ENCODE data around the gene BCAP31.
A peak's percentile ranks its signal among the peaks of the same experiment; 100 is the strongest.

BCAP31 gene

GRCh38 chrX:153672531-153673427, 51.4 kb downstream of the BCAP31 start:
- DNase-seq: no peak

GRCh38 chrX:153671589-153672530, 52.3 kb downstream of the BCAP31 start:
- DNase-seq: no peak

GRCh38 chrX:153670748-153671588, 53.2 kb downstream of the BCAP31 start:
- DNase-seq: no peak

DNA sequence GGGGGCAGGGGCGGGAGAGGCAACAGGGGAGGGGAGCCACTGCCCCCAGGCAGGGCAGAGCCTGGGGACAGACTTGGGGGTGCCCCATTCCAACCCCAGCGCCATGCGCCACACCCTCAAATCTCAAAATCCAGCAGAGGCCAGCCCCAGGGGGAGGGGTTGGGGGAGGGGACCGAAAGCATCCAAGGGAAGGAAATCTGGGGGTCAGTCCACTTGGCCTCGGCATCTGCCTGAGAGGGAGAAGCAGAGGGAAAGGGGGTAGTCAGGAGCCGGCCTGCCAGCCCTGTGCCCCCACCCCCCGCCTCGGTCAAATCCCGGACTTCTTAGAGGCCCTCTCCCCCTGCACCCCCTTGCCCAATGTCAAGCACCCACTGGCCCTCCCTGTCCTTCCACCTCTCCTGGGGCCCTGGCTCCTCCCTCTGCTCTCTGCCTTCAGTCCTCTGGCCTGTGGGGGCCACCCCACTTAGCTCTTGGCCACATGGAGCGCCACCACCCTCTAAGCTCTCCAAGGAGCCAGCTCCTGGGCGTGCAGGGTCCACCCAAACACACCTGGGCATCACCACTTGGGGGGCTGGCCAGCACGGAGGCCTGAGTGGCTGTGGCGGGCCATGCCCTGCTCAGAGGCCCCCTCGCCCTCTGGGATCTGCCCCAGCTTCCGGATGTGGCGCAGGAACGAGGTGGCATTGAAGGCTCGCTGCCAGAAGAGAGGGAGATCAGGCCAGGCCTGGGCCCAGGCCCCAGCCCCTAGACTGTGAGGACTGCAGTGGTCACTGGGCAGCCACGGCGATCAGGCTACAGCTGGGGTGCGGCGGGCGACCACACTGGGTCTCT, 54.1 kb downstream of the BCAP31 start:
- DNase-seq: no peak

DNA sequence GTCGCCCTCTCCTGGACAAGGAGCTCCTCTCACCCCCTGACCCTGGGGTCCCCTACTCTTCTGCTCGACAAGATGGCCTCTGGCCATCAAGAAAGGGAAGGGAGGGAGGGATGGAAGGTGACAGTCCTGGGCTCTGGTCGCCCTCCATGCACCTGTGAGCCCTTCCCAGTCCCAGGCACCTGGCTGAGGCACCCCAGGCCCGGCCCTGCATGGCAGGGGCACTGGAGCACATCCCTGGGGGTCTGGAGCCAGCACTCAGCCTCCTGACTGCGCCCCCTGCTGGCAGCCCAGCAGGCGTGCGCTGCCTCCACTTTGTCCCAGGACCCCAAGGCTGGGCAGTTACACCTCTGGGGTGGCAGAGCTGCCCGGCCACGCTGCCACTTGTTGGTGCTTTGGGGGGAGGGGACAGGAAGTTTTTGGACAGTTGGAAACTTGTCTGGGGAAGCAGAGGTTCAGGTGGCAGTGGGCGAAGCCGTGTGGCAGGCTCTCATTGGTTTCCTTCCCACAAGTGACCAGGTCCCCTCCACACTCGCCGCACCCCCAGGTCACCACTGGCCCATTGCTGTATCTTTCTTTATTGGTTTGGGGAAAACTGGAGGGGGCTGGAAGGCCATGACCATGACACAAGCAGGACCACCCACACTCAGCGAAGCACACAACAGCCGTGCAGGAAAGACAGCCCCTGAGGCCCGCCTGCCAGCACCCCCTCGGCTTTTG, 54.9 kb downstream of the BCAP31 start:
- DNase-seq: peak; percentile 65

DNA sequence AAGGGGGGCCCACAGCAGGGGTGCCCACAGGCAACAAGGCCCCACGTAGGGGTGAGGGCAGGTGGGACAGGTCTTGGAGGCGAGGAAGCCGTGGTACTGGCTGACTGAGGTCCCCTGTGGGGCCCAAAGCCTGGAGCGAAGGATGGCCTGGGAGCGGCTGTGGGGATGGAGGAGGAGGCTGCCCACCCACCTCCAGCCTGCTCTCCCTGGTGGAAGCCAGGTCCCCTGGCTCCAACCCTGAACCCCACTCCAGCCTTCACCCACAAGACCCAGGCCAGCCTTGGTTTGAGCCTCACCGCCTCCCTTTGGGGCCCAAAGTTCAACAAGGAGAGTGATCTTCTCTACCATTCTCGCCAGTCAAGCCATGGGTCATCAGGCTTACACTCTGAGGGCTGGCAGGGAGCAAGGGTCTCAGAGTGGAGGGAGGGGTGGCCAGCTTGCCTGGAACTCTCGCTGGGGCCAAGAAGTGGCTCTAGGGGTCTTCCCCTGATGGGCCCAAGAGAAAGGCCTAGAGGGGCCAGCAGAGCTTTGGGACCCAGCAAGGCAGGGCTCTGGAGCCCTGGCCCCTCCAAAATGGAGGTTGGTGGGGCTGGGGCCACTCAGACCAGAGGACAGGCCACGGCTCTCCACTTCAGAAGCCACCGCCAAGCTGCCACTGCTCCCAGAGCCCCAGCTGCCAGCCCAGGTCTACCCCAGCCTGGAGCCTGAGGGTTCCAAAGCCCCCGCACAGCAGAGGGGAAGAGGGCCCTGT, 55.6 kb downstream of the BCAP31 start:
- no peak for DNase-seq

DNA sequence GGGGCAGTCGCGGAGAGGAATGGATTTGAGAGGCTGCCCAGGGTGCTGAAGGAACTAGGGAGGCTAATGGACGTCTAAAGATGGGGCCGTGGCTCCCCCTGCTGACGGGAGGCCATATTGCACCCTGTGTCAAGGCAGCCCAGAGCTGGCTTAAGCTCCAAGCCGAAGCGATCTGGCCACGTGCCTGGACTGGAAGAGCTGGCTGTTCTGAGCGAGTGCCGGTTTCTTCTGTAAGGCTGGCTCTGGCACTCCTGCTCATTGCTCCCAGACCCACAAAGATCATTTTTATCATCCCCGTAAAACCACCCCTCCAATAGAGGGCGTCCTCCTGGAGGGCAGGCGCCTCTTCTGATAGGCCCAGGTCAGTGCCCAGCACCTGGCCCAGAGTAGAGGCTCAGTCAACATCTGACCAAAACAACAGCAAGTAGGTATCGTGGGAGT, 56.2 kb downstream of the BCAP31 start:
- DNase-seq: peak; percentile 82

DNA sequence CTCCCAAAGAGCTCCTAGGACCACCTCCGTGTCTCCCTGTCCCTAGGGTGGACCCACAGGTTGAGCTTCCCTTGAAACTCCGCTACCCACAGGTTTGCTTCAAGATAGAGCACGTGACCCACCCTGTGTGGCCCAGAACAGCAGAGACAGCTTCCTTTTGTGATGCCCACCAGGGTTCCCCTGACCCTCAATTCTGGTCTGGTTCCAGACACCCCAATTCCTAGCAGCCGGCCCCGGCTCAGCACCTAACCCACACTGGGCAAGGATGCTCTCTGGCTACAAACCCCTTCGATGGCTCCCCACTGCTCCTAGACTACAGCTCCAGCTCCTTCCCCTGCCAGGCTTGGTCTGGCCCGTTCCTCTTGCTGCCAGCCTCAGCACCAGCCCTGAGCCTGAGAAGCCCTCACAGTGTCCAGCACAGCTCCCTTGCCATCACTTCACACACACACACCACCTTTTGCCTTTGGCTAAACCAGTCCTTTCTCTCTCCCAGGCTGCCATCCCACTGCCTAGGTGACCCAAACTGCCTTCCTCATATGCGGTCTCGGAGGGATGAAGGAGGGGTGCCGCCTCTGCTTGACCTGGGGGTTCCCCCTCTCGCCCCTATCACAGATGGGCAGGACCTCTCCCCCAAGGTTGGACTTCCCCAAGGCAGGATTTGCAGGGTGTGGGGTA, 56.8 kb downstream of the BCAP31 start:
- no peak for DNase-seq

- no peak for DNase-seq
Observed at GRCh38 chrX:153665726-153666306, 58.4 kb downstream of the BCAP31 start.

DNA sequence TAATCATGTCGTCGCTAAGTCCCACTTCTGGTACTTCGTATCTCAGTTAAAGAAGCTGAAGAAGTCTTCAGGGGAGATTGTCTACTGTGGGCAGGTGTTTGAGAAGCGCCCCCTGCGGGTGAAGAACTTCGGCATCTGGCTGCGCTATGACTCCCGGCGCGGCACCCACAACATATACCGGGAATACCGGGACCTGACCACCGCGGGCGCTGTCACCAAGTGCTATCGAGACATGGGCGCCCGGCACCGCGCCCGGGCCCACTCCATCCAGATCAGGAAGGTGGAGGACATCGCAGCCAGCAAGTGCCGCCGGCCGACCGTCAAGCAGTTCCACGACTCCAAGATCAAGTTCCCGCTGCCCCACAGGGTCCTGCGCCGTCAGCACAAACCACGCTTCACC, 61.9 kb downstream of the BCAP31 start:
- peak; percentile 78 for DNase-seq

DNA sequence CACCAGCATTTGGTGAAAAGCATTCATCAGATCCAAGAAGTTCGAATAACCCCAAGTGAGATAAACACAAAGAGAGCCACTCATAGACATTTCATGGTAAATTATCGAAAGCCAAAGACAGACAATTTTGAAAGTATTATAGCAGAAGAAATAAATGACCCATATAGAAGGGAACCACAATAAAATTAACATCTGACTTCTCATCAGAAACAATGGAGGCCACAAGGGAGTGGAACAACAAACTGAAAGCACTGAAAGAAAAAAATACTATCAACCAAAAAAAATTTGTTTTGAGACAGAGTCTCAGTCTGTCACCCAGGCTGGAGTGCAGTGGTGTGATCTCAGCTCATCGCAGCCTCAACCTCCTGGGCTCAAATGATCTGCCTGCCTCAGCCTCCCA, 64.9 kb downstream of the BCAP31 start:
- DNase-seq: no peak

DNA sequence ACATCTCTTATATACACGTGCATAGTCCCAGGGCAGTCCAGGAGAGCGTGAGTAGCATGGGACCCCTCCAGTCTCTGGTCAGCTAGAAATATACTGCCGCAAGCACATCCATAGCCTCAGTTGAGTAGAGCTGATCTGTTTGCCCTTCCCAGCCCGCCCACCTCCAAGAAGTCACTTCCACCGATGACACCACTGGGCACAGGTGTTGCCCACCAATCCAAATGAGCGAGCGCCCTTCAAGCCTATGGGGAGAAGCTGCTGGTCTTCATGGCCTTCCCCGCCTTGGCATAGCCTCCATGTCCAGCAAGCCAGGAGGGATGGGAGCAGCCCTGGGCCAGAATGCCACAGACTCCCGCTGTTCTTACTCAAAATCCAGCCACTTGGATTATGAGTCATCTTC, 67.0 kb downstream of the BCAP31 start:
- DNase-seq: no peak

DNA sequence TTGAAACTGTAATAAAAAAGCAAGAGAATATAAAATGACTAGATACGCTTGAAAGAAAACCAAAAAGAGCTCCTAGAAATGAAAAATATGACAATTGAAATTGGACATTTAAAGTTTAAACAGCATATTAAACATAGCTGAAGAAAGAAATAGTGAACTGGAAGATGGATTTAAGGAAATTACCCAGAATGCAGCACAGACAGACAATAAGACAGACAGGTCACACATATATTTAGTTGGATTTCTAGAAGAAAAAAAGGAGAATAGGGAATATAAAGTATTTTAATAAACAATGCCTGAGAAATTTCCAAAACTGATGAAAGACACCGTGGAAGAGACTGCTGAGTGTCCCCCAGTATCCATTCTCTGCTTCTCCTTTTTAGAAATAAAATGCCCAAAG, 70.6 kb downstream of the BCAP31 start:
- DNase-seq: no peak

DNA sequence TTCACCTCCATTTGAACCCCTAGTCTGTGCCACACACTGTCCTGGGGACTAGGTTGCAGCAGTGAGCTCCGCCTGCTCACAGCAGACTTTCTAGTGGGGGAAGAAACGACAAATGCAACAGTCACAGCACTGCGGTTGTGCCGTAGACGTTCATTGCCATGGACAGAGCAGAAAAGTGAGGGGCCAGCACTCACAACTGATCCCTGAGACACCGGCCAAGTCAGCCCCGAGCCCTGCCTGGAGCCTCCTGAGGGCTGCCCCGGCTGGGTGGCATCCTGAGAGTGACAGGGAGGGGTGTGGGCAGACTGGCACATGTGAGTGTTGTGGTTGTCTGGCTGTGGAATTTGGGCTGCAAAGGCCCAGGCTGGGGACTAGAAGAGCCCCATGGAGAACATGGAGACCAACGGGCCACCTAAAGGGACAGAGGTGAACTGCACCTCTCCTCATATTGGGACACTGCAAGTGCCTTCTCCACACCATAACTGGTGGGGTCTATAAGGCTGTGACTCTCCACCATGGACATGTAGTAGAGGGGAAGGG, 72.6 kb downstream of the BCAP31 start:
- no peak for DNase-seq

DNA sequence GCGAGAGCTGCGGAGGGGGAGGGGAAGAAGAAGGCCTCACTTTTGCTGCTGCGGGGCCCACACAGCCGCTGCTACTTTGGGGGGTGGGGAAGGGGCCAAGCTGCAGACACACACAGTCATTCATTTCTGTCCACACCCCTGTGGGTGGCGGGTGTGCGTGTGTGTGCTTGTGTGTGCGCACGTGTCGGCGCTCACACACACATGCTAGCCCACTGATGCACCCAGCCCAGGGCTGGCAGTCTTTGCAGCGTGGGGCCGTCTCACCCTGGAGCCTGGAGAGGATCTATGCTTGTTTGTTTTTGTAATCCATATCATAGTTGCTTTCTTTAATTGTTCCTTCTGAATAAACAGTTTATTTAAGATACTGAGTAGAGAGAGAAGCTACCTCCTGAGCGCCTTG, 73.2 kb downstream of the BCAP31 start:
- DNase-seq: no peak

Measured in CD4-positive, alpha-beta T cell treated with Interleukin-17A for 4 hours (primary cell).